GM18907 (cell line): ENCODE results near the gene ZNF148.

Experiments
- ATAC-seq: cut with Tn5 transposase; IDR thresholded peaks from one replicate; pipeline ENCODE4 v1.9.1; 2021; ENCODE audit warnings: mild to moderate bottlenecking, moderate library complexity; ENCODE audit not compliant: unreplicated experiment

The ZNF148 gene

GRCh38 chr3:125229707-125230106, 145.4 kb downstream of the ZNF148 start:
- ATAC-seq, result no peak

- no peak for ATAC-seq
Observed at GRCh38 chr3:125229168-125229567, 146.0 kb downstream of the ZNF148 start.

- ATAC-seq, result no peak
Observed at GRCh38 chr3:125221831-125222230, 153.3 kb downstream of the ZNF148 start.

- no peak for ATAC-seq
Observed at GRCh38 chr3:125220727-125221429, 154.2 kb downstream of the ZNF148 start.

GRCh38 chr3:125220183-125220582, 154.9 kb downstream of the ZNF148 start:
- ATAC-seq, result no peak

GRCh38 chr3:125219261-125219701, 155.8 kb downstream of the ZNF148 start:
- no peak for ATAC-seq

GRCh38 chr3:125214738-125215137, 160.4 kb downstream of the ZNF148 start:
- ATAC-seq, result no peak

GRCh38 chr3:125213946-125214542, 161.1 kb downstream of the ZNF148 start:
- ATAC-seq, result no peak

GRCh38 chr3:125213364-125213755, 161.8 kb downstream of the ZNF148 start:
- ATAC-seq, result no peak

GRCh38 chr3:125212509-125213363, 162.4 kb downstream of the ZNF148 start, which contains the start of gene SLC12A8:
Gene SLC12A8 (minus strand): TSS chr3:125212748. CDS start chr3:125211349, 1,399 bp downstream.
- ATAC-seq, result no peak

- no peak for ATAC-seq
Observed at GRCh38 chr3:125212091-125212508, 163.0 kb downstream of the ZNF148 start.

- no peak for ATAC-seq
Observed at GRCh38 chr3:125211523-125212090, 163.5 kb downstream of the ZNF148 start.

- ATAC-seq, result no peak
Observed at GRCh38 chr3:125207949-125208568, 167.1 kb downstream of the ZNF148 start.

GRCh38 chr3:125207507-125207906, 167.6 kb downstream of the ZNF148 start:
- ATAC-seq, result no peak

GRCh38 chr3:125206934-125207333, 168.2 kb downstream of the ZNF148 start:
- no peak for ATAC-seq

GRCh38 chr3:125203731-125204130, 171.4 kb downstream of the ZNF148 start:
- no peak for ATAC-seq

GRCh38 chr3:125202197-125202596, 172.9 kb downstream of the ZNF148 start:
- no peak for ATAC-seq

- peak; percentile 85 for ATAC-seq
Observed at GRCh38 chr3:125200731-125201139, 174.4 kb downstream of the ZNF148 start.

GRCh38 chr3:125194849-125195601, 180.1 kb downstream of the ZNF148 start:
- no peak for ATAC-seq
